Stimulated activated CD4-positive, alpha-beta T cell treated with anti-CD3 and anti-CD28 coated beads, Interleukin-1b, Interleukin-23, amount 100 ng/mL, for 24 hours (primary cell): Measurements from ENCODE around the gene MASP2.
"Not testable (repeated sequence)": the region's sequence is repeated elsewhere in the genome, so short reads cannot be mapped to it uniquely, and the experiment has no call there.

Experiments
- DNase-seq, 4 experiments: peaks; one replicate each; pipeline ENCODE4 v3.0.0-alpha.2; 2020; ENCODE audit warnings: low read depth in 4 of 4, low spot score in 1 of 4

Gene MASP2

GRCh38 chr1:11046625-11047365 lies at the start of gene MASP2:
Gene MASP2 (minus strand): TSS chr1:11047239. CDS start chr1:11047207, 32 bp downstream.
- DNase-seq = no peak

GRCh38 chr1:11083784-11084183 lies 36.7 kb upstream of the MASP2 start:
- DNase-seq = not testable (repeated sequence)

GRCh38 chr1:11080931-11081330 lies 33.9 kb upstream of the MASP2 start:
- DNase-seq = no peak

- DNase-seq = no peak
Measured at GRCh38 chr1:11078631-11079030, 31.6 kb upstream of the MASP2 start.

GRCh38 chr1:11073398-11073797 lies 26.4 kb upstream of the MASP2 start:
- not testable (repeated sequence) for DNase-seq

- DNase-seq = no peak
Measured at GRCh38 chr1:11072216-11072917, 25.3 kb upstream of the MASP2 start.

GRCh38 chr1:11071463-11072215 lies 24.6 kb upstream of the MASP2 start:
- no peak for DNase-seq

GRCh38 chr1:11070876-11071275 lies 23.8 kb upstream of the MASP2 start:
- DNase-seq = no peak

GRCh38 chr1:11068600-11069473 lies 21.8 kb upstream of the MASP2 start:
- DNase-seq = no peak

- no peak for DNase-seq
Measured at GRCh38 chr1:11067716-11068599, 20.9 kb upstream of the MASP2 start.

- DNase-seq = no peak
Measured at GRCh38 chr1:11065796-11066195, 18.8 kb upstream of the MASP2 start.

GRCh38 chr1:11064942-11065341 lies 17.9 kb upstream of the MASP2 start:
- no peak for DNase-seq

- not testable (repeated sequence) for DNase-seq
Measured at GRCh38 chr1:11063937-11064537, 17.0 kb upstream of the MASP2 start.

GRCh38 chr1:11062965-11063401 lies 15.9 kb upstream of the MASP2 start:
- no peak for DNase-seq

- DNase-seq = no peak
Measured at GRCh38 chr1:11061652-11062365, 14.8 kb upstream of the MASP2 start.

- peak; percentile 73 to 85 (median 84) for DNase-seq
Measured at GRCh38 chr1:11059968-11060830, 13.2 kb upstream of the MASP2 start, which contains the start of gene SRM. Gene SRM (minus strand): TSS chr1:11060018. CDS start chr1:11059943, 75 bp downstream.

GRCh38 chr1:11059155-11059967 lies 12.3 kb upstream of the MASP2 start:
- DNase-seq = peak in 1 of 4 experiments; percentile 16
